NOMO-1 (cell line): ENCODE data around the gene NOS1AP.

Experiments used
- DNase-seq, 2 experiments: peaks; one replicate each; lab custom pipeline; 2025; ENCODE audit not compliant: unreplicated experiment in 2 of 2; lab: John Stamatoyannopoulos, UW

Gene NOS1AP

DNA sequence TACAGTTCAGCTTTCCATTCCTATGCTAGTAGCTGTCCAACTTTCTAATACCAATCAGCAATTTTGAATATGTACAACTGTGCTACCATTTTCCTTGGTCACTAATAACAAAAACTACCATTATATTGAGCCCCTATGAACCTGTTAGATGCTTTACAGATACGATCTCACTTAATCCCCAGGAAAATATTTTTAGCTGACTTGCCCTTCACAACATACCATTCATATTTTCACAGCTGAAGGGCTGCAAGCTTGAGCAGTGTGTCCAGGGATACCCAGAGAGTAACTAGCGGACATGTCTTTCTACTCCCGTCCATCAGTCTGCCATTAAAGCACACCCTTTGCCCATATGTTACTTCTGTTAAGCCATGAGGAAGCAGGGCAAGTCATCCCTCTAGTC lies 166.7 kb downstream of the NOS1AP start:
- no peak for DNase-seq

DNA sequence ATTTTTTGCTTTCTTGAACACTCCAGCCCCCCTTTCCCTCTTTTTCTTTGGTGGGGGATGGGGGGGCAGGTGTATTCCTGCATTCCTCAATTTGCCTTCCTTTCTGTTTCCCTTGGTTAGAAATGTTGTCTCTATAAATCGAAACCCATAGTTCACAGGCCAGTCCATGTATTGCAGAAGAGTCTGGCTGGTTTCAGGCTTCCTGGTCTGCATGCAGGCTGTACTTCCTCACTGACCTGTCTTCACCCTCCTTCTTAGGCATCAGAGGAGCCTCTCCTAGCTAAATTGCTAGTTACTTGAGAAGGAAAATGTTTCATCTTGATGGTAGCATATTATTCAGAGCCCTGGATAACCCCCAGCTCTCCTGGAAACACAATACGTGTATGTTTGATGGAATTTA lies 167.1 kb downstream of the NOS1AP start:
- peak; percentile 21 to 59 for DNase-seq

DNA sequence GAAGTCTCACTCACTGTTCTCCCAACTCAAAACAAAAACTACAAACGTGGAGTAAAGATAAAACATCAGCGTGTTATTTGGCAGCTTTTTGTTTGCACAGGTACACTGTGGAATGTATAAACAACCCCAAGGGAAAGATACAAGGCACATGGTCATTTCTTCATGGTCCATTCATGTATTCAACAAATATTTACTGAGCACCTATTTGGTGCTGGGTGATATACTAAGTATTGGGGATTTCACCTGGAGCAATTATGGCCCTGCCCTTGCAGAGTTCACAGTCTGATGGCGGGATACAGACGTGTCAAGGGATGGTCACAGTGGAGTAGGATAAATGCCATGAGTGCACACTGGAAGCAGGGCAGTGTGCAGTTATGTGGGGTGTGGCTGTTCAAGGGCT lies 171.1 kb downstream of the NOS1AP start:
- DNase-seq = no peak

DNA sequence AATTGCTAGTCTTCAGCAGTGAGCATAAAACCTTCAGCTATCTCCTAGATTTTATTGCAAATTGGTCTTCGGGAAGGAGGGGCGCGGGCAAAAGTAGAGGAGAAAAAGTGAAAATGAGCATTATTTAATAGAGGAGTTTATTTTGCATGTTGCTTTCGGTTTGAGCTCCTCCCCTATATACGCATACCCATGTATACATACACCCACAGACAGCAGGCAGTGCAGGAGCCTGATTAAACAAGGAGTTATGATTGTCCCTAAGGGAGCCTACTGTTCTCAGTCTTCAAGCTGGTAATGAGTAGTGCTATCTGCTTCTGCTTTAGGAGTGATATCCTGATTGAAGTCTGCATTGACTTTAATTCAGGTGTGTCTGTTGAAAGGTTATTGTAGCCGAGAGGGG lies 173.3 kb downstream of the NOS1AP start:
- no peak for DNase-seq

DNA sequence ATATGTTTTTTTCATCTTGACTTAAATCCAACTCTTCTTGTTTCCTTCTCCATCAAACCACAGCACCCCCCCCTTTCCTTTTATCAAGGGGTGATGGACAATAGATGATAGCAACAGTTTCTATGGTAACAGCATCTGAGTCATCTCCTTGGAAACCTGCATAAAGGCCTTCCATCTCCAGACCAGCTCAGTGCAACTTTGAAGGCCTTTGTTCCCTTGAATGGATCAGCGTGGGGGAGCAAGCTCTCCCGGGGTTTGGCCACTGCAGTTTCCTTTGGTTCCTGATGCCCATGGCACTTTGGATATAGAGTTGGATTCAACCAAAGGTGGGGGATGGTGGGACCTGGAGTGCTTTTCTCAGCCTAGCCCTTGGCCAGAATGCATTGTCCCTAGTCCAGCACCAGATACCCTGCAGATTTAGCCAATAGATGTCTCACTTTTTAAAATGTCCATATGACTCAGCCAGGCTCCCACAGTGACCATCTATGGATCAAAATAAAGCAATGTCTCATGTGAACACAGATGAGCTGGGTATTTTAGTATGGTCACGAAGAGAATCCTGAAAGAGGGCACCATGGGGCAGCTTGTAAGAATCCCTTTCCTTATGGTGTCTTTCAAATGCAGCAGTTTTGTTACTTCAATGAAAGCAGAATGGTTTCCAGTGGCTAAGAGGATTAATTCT lies 179.5 kb downstream of the NOS1AP start:
- no peak for DNase-seq

DNA sequence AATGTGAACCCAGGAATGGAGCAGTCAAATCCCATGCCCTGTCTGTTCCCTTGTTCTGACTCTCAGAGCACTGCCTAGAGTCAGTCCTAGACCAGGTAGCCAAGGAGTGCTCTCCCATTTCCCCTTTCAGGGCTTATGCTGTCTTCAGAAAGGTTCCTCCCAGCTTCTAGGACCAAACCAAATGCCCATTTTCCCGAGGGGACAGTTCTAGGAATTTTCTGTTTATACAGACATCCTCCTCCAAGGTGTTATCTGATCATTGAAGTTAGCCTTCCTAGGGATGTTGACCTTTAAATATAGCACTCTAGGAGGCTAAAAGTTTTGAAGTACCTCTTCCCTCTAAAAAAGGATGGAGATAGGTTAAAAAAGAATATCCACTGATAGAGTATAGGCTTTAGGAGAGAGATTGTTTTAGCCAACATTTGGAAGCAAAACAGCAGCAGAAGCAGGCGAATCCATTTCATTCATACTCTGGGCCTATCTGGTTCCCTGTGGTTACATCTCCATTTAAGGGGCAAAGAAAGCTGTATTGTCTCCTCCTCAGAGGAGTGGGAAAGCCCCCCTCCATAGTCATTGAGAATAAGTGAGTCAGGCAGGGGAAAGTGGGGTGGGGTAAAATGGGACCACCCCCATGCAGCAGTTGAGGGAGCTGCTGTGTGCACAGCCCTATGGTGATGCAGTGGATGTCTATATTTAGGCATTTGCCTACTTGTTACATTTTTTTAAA lies 180.7 kb downstream of the NOS1AP start:
- no peak for DNase-seq

DNA sequence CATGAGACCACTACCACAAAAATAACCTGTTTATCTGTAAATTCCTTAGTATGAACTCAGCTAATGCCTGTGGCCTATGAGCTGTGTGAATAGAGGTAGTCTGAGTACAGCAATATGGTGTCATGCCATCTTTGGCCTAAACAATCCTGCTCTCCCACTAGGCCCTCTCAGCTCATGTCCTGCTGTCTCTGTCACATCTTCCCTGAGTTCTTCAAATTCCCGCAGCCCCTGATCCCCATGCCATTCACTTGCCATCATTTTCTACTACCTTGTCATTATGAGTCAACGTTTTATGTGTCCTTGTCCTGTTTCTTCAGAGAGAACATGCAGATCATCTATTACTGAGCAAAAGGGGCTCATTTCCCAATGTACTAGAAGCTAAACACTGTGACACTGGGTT lies 181.6 kb downstream of the NOS1AP start:
- no peak for DNase-seq

DNA sequence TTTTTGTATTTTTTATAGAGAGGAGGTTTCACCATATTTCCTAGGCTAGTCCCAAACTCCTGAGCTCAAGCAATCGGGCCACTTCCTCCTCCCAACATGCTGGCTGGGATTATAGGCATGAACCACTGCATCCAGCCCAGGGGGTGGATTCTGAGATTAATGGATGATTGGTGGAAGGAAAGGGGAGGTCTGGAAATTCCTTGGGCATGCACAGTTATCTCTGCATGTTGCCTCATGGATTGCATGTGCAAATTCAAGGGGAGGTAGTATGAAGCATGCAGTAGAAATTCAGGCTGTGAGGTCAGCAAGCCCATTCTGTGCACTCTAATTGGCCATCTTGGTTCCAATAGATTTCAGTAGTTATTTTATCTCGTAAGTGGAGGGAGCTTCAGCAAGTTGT lies 182.7 kb downstream of the NOS1AP start:
- no peak for DNase-seq

DNA sequence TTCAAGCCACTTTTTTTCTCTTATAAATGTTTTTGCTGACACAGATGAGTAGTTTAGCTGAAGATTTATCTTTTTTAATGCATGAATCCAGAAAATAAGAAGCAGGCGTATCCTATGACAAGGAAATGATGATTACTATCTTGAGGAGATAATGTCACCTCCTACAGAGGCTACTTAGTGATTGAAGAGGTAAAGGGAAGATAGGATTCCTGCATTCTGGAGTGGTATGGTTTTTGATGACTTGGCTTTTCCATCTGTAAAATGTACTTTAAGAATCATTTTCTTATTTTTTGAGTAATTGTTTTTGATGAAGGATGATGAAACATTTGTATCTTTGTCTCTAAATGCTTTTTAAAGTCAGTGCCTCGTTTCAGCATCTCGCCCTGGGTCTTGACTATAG lies 184.3 kb downstream of the NOS1AP start:
- DNase-seq = no peak

DNA sequence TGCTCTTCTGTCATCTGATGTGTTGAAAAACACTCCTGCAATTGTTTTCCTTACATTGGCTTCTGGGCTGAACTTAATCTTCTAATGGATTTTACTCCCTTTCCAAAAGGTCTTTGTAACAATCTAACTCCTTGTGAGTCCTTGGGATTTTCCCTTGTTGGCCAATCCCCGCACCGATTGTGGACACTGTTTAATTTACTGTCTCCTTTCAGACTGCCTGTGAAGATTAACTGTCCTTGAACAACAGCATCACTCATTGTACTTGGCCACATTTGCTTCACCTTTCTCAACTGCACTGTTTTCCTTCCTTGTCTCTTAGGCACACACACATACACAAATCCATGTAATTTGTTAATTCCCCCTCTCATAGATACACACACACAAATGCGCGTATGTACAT lies 186.8 kb downstream of the NOS1AP start:
- DNase-seq = no peak

DNA sequence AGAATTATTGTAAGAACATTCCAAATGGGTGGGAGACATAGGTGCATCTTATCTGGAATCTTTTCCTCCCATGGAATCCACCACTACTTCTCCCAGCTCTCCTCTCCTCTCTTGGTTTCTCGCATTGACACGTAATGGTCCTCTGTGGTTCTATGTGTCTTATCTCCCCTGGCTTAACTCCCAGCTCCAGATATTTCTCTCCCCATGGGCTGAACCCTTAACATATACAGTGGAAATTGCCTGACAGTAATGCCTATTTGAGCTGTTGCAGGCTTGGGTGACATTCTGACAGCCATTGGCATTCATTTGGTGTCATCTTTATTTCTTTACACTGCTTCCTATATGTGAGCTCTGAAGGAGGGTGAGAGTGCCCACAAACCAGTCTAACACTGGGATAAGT lies 188.9 kb downstream of the NOS1AP start:
- no peak for DNase-seq

DNA sequence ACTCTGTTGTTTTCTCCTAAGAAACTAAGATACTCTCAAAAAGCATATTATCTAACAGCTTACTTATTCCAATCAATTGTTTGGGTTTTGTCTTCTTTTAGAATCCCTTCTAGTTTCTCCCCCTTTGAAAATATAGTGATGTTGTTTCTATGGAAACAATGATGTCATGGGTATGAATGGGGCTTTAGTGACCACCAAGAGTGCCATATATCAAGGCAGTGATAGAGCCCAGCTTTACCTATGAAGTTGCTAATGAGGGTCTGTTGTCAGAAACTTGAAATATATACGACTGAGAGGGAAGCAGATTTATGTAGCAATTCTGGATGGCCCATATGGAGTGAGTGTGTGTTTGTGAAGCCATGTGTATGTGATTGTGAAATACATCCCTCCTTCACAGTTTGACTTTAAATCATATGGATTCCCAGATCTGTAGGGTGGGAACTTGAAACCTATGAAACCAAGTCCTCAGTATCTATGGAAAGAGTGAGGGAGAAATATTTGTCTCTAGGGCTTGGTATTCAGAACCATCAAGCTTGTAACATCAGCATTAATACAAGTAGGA lies 190.5 kb downstream of the NOS1AP start:
- no peak for DNase-seq

DNA sequence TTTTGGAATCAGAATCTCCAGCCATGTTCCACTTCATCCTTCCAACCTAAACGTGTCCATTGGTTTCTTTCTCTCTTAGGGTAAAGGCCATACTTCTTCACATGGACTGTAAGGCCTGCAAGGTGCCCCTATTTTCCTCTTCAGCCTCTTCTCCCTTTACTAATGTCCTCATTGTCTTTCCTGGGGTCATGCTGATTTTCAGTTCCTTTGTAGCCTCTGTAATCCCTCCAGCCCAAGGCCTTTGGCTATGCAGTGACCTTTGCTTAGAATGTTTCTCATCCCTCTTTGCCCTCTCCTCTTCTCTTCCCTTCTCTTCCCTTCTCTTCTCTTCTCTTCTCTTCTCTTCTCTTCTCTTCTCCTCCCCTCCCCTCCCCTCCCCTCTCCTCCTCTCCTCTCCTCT lies 194.6 kb downstream of the NOS1AP start:
- no peak for DNase-seq

DNA sequence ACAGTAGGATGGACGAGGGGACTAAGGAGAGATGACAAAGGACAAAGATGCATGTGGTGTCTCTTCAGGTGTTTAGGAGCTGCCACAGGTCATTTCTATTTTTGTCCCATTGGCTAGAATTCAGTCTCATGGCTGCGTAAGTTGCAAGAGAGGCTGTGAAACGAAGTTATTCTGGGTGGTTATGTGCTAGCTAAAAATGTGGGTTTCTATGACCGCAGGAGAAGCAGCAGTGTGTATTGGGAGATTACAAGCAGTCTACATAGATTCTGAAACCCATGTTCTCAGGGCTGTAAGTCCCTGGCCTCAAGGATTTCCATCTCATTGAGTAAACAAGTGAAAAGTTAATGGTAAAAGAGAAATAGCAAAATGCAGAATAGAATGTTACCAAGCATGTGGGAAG lies 196.5 kb downstream of the NOS1AP start:
- DNase-seq = no peak

DNA sequence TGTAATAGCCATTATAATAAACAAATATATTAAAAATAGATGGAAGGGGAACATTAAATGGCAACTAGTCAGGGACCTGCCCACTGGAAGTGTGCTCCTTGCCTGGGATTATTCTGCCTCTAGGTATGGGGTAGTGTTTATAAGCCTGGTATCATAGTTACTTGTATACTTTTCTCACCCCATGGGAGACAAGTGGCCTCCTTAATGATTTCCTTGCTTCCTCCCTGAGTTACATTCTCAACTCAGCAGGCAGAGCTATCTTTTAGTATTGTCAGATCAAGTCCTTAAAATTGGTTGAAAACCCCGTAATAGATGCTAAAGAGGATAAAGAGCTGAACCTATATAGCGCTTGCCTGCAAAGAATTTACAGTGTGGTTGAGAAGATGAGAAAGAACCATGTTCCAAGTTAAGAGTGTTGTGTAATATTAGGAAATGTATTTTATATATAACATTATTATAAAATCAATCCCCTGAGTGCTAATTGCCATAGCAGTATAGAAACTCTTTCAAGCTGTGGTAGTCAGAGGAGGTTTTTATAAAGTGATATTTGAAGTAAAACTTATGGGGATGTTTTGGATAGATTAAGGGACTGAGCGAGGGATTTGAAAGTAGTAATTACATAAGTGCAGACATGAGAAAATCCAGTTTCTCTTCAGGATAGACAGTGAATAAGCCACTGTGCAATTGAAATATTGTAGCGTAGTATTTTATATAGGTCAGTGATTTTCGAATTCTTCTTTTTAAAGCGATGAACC lies 200.7 kb downstream of the NOS1AP start:
- DNase-seq = no peak

DNA sequence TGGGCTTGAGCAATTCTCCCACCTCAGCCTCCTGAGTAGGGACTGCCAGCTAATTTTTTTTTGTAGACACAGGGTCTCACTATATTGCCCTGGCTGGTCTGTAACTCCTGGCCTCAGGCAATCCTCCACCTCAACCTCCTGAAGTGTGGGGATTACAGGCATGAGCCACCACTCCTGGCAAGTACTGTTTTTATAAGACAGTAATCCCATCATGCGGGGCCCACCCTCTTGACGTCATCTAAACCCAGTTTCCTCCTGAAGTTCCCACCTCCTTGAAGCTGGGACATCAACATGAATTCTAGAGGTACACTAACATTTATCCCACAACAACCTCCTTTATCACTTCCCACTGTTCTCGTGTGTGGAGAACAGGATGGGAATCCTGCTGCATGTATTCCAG lies 202.5 kb downstream of the NOS1AP start:
- DNase-seq = no peak

DNA sequence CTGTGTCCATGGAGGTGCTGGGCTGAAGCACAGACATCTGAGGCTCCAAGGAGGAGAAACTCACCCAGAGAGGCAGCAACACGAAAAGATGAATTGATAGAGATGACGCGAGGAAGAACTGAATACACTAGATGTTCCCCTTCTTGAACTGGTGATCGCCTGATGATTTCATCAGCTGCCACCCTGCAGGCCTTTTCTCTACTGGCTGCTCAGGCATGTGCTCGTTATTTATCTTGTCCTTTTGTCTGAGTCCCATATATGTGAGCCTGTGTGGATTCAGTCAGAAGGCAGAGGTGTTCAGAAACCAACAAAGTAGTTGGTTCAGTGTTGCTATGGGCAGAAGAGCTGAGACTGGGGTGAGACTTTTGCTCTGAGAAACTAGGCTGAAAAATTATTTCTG lies 202.9 kb downstream of the NOS1AP start:
- DNase-seq = no peak

DNA sequence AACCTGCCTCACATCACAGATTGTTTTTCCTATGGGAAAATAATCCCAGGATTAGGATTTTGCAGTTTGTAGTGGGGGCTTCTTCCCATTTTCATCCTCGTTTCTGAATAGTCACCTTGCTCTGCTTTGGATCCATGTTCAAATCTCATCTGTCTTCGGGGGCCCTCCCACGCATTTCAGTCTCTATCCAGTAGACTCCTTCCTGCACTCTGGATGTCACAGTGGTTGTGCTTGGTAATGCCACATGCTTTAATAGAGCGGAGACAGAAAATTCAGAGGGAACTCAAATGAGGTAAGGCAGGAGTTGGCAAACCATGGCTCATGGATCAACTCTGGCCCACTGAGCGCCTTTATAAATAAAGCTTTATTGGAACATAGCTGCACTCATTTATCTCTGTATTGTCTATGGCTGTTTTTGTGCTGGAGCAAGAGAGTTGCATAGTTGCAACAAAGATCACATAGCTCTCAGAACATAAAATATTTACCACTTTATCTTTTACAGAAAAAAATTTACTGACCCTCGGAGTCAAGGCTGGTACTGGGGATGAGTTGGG lies 206.2 kb downstream of the NOS1AP start:
- no peak for DNase-seq

DNA sequence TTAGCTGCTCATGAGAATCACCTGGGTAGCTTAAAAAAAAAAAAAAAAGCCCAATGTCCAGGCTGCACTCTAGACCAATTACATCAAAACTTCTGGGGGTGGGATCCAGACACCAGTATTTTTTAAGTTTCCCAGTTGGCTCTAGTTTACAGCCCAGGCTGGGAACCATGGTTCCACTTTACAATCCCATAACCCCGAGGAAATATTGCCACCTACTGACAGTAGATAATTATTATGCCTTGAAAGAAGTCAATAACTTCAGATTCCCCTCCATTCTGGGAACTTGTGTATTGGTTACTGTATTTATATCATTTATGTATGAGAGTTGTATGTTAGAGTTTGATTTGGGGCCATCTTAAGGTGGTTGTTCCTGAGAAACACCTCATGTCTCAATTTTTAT lies 207.0 kb downstream of the NOS1AP start:
- DNase-seq = peak in 1 of 2 experiments; percentile 35

DNA sequence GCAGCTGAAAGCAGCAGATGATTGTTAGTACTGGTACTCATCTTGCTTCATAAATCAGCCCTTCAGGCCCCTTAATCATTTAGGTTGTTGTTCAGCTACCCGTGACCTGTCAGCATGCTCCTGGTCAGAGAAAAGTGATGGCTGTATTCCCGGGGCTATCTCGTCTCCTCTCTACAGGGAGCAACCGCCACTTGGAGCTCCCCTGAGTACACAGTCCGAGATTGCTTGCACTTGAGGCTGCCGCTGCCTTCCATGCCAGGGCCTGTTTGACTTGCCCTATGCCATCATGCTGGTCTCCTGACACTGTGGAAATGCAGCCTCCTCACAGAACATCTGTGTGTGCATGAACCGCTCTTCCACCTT lies 209.6 kb downstream of the NOS1AP start:
- DNase-seq = no peak

DNA sequence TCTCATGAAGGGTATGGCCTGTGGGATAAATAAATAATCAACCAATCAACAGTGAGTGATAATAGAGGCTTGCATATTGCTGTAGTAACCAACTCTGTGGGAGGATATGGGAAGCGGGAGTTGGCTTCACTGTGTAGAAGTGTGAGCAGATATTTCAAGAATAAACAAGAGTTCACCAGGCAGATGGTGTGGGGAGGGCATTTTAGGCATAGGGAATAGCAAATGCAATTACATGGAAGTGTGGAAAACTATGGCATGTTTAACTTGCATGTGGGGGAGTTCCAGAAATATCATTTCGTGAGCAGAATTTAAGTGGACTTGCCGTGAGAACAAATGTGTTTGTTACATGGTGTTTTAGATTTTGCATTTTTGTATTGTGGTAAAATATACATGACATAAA lies 211.9 kb downstream of the NOS1AP start:
- DNase-seq = no peak
